H9 (cell line): ENCODE results near the gene PCA3. TPM values are rescaled to one million over a fixed set of nuclear protein-coding genes. Genes with fewer than 3 reads are reported as not detected.

Experiments
- DNase-seq: peaks from one replicate; pipeline ENCODE4 v3.0.0-alpha.2; 2017
- H2AFZ ChIP-seq: one replicate; pipeline ENCODE4 v1.6.1; 2013; ENCODE audit warnings: mild to moderate bottlenecking, low read length, control low read depth, moderate library complexity
- H2AK5ac ChIP-seq: 2 replicates; pipeline ENCODE4 v1.6.1; 2013; ENCODE audit warnings: low read length, control low read depth, mixed read lengths; ENCODE audit not compliant: insufficient read length
- H2BK120ac ChIP-seq: one replicate; pipeline ENCODE4 v1.6.1; 2013; ENCODE audit warnings: low read depth, mild to moderate bottlenecking, low read length, control low read depth, inconsistent platforms; ENCODE audit not compliant: poor library complexity, severe bottlenecking
- H2BK12ac ChIP-seq: 2 replicates; pipeline ENCODE4 v1.6.1; 2013; ENCODE audit warnings: low read length, control low read depth, mixed read lengths, low read depth; ENCODE audit not compliant: insufficient read length
- H2BK15ac ChIP-seq: 2 replicates; pipeline ENCODE4 v1.6.1; 2013; ENCODE audit warnings: low read depth, low read length, control low read depth
- H2BK20ac ChIP-seq: one replicate; pipeline ENCODE4 v1.6.1; 2013; ENCODE audit warnings: low read depth, mild to moderate bottlenecking, low read length, control low read depth, inconsistent platforms; ENCODE audit not compliant: poor library complexity, severe bottlenecking
- H2BK5ac ChIP-seq: 2 replicates; pipeline ENCODE4 v1.6.1; 2013; ENCODE audit warnings: low read length, control low read depth, mixed read lengths; ENCODE audit not compliant: insufficient read length
- H3K14ac ChIP-seq: 2 replicates; pipeline ENCODE4 v1.6.1; 2013; ENCODE audit warnings: low read length, control low read depth; ENCODE audit not compliant: insufficient read depth
- H3K18ac ChIP-seq: 2 replicates; pipeline ENCODE4 v1.6.1; 2013; ENCODE audit warnings: low read depth, mild to moderate bottlenecking, mixed read lengths, low read length, control low read depth; ENCODE audit not compliant: insufficient read length
- H3K23ac ChIP-seq: 2 replicates; pipeline ENCODE4 v1.6.1; 2013; ENCODE audit warnings: low read length, control low read depth, mixed read lengths, low read depth; ENCODE audit not compliant: insufficient read length
- H3K23me2 ChIP-seq: 2 replicates; pipeline ENCODE4 v1.6.1; 2013; ENCODE audit warnings: low read depth, mild to moderate bottlenecking, mixed read lengths, low read length, control low read depth; ENCODE audit not compliant: insufficient read length, poor library complexity, severe bottlenecking
- H3K27ac ChIP-seq: 2 replicates; pipeline ENCODE4 v1.5.1; 2013; ENCODE audit warnings: low read length, control low read depth, mixed read lengths, low read depth; ENCODE audit not compliant: insufficient read length
- H3K27me3 ChIP-seq: 2 replicates; pipeline ENCODE4 v1.6.1; 2013; ENCODE audit warnings: low read length, control low read depth, inconsistent platforms; ENCODE audit not compliant: insufficient read depth
- H3K4ac ChIP-seq: 2 replicates; pipeline ENCODE4 v1.6.1; 2013; ENCODE audit warnings: low read depth, mild to moderate bottlenecking, control low read depth, inconsistent platforms, low read length, moderate library complexity
- H3K4me1 ChIP-seq: 2 replicates; pipeline ENCODE4 v1.6.1; 2013; ENCODE audit warnings: low read length, control low read depth, inconsistent platforms; ENCODE audit not compliant: insufficient read depth
- H3K4me2 ChIP-seq: 2 replicates; pipeline ENCODE4 v1.6.1; 2013; ENCODE audit warnings: low read length, control low read depth, mixed read lengths; ENCODE audit not compliant: insufficient read length, insufficient read depth
- H3K56ac ChIP-seq: 2 replicates; pipeline ENCODE4 v1.6.1; 2013; ENCODE audit warnings: low read depth, mild to moderate bottlenecking, mixed read lengths, low read length, control low read depth; ENCODE audit not compliant: insufficient read length
- H3K79me1 ChIP-seq: 2 replicates; pipeline ENCODE4 v1.6.1; 2013; ENCODE audit warnings: low read depth, mild to moderate bottlenecking, moderate library complexity, low read length, control low read depth, inconsistent platforms; ENCODE audit not compliant: insufficient read depth, poor library complexity, severe bottlenecking
- H3K79me2 ChIP-seq: 2 replicates; pipeline ENCODE4 v1.6.1; 2013; ENCODE audit warnings: low read length, control low read depth, inconsistent platforms; ENCODE audit not compliant: insufficient read depth
- H3K9ac ChIP-seq: 2 replicates; pipeline ENCODE4 v1.6.1; 2013; ENCODE audit warnings: low read length, control low read depth, mixed read lengths; ENCODE audit not compliant: insufficient read length; ENCODE audit errors: extremely low read depth
- H3K9me3 ChIP-seq: one replicate; pipeline ENCODE4 v1.6.1; 2013; ENCODE audit warnings: low read depth, low read length, inconsistent platforms; ENCODE audit not compliant: control insufficient read depth
- H3T11ph ChIP-seq: one replicate; pipeline ENCODE4 v1.6.1; 2013; ENCODE audit warnings: mild to moderate bottlenecking, low read length, control low read depth, inconsistent platforms
- H4K20me1 ChIP-seq: one replicate; pipeline ENCODE4 v1.6.1; 2013; ENCODE audit not compliant: control insufficient read depth, insufficient read length, insufficient read depth
- H4K5ac ChIP-seq: 2 replicates; pipeline ENCODE4 v1.6.1; 2013; ENCODE audit warnings: low read depth, mild to moderate bottlenecking, mixed read lengths, low read length, control low read depth; ENCODE audit not compliant: insufficient read length
- H4K8ac ChIP-seq: replicated peaks from 2 replicates; pipeline ENCODE4 v1.6.1; 2013; ENCODE audit warnings: low read length, control low read depth, mixed read lengths, low read depth; ENCODE audit not compliant: insufficient read length
- H4K91ac ChIP-seq: 2 replicates; pipeline ENCODE4 v1.6.1; 2013; ENCODE audit warnings: low read depth, mild to moderate bottlenecking, moderate library complexity, mixed read lengths, low read length, control low read depth; ENCODE audit not compliant: insufficient read length
- H3K27ac Mint-ChIP-seq, 3 experiments: 2 replicates in 2 of 3; 3 replicates in 1 of 3; pipeline ENCODE4 v1.8.0; 2020 to 2021; ENCODE audit warnings: mixed read lengths in 3 of 3, mild to moderate bottlenecking in 1 of 3, moderate library complexity in 1 of 3
- H3K27me3 Mint-ChIP-seq: 2 replicates; pipeline ENCODE4 v1.8.0; 2021; ENCODE audit warnings: low read depth, mild to moderate bottlenecking, moderate library complexity, mixed read lengths
- H3K36me3 Mint-ChIP-seq, 3 experiments: 2 replicates in 2 of 3; 3 replicates in 1 of 3; pipeline ENCODE4 v1.8.0; 2020 to 2021; ENCODE audit warnings: low read depth in 3 of 3, mixed read lengths in 3 of 3; ENCODE audit not compliant: insufficient read depth in 1 of 3
- H3K4me1 Mint-ChIP-seq, 2 experiments: 2 replicates each; pipeline ENCODE4 v1.8.0; 2020; ENCODE audit warnings: mixed read lengths in 2 of 2
- H3K4me3 Mint-ChIP-seq, 2 experiments: 2 replicates in 1 of 2; 3 replicates in 1 of 2; pipeline ENCODE4 v1.8.0; 2020 to 2021; ENCODE audit warnings: mild to moderate bottlenecking in 2 of 2, mixed read lengths in 2 of 2, moderate library complexity in 1 of 2
- H3K9me3 Mint-ChIP-seq, 2 experiments: 2 replicates in 1 of 2; 3 replicates in 1 of 2; pipeline ENCODE4 v1.8.0; 2020; ENCODE audit warnings: mild to moderate bottlenecking in 2 of 2, mixed read lengths in 2 of 2, moderate library complexity in 1 of 2
- CTCF ChIP-seq: fragments of 200-600 bp; sonication (generic); conservative IDR thresholded peaks from 3 replicates; pipeline ENCODE4 v1.8.0; 2021; ENCODE audit warnings: antibody characterized with exemption, mild to moderate bottlenecking
- WGBS: extraction: QIAGEN DNeasy Blood & Tissue Kit; methylation state at CpG from one replicate; pipeline ENCODE4 v1.1.7; 2013; ENCODE audit warnings: missing lambda C conversion rate, low lambda C conversion rate, mixed read lengths; ENCODE audit not compliant: insufficient read length; ENCODE audit errors: extremely low coverage; 5-methylcytosine and 5-hydroxymethylcytosine counted together
- total RNA-seq: library from RNA; stranded (reverse); gene quantifications from 2 replicates; pipeline ENCODE4 v1.2.1, GENCODE V29; 2021

The PCA3 gene
- total RNA-seq, 1 experiment from 2014 or later: not detected

GRCh38 chr9:76810377-76810957 lies 46.2 kb downstream of the PCA3 start:
- Histone ChIP-seq H3K27me3 (no peaks in the 10 kb centered on the region), H4K5ac (no peak overlapping the region), H3K23ac (no peak overlapping the region), H3K79me2 (no peaks in the 10 kb centered on the region), H2AFZ (no peak overlapping the region), H4K20me1 (no peaks in the 10 kb centered on the region), H3K79me1 (no peaks in the 10 kb centered on the region), H3K23me2 (no peaks in the 10 kb centered on the region), H3K9ac (no peak overlapping the region), H2BK20ac (no peak overlapping the region), H3K27ac (no peak overlapping the region), H3K4me1 (no peaks in the 10 kb centered on the region), H3K18ac (no peak overlapping the region), H4K8ac (no peak overlapping the region), H2AK5ac (no peak overlapping the region), H2BK120ac (no peak overlapping the region), H2BK5ac (no peak overlapping the region), H2BK15ac (no peak overlapping the region), H3T11ph (no peak overlapping the region), H3K56ac (no peak overlapping the region), H3K4me2 (no peak overlapping the region), H3K14ac (no peak overlapping the region), H3K9me3 (no peaks in the 10 kb centered on the region), H4K91ac (no peak overlapping the region), H2BK12ac (no peak overlapping the region), H3K4ac (no peak overlapping the region)
- Mint-ChIP-seq H3K27ac (no peak overlapping the region), H3K9me3 (no peaks in the 10 kb centered on the region), H3K4me1 (peaks cover 0 to 2% of the 10 kb centered on the region in 2 experiments; a peak in 1 of 4 replicates), H3K27me3 (no peaks in the 10 kb centered on the region), H3K4me3 (no peak overlapping the region), H3K36me3 (no peaks in the 10 kb centered on the region)
- TF ChIP-seq CTCF: peak; percentile 96
- peak; percentile 44 for DNase-seq
- no CpG with 5 or more reads among the region's 2 CpGs for WGBS
